Fibroblast of lung (primary cell): ENCODE data around the gene PRELID2. TPM values are rescaled to one million over a fixed set of nuclear protein-coding genes. Genes with fewer than 3 reads are reported as not detected.

Experiments
- DNase-seq, 2 donors: peaks; one replicate each; pipeline versions ENCODE4 v3.0.0 to v3.0.0-alpha.2; 2010; ENCODE audit warnings: low read depth in 2 of 2
- H2AFZ ChIP-seq: 2 replicates; pipeline ENCODE4 v1.5.1; 2012; ENCODE audit warnings: low read length, control low read depth, inconsistent platforms
- H3K27ac ChIP-seq: 2 replicates; pipeline ENCODE4 v1.5.1; 2011; ENCODE audit warnings: low read length, control low read depth; ENCODE audit not compliant: insufficient read depth
- H3K27me3 ChIP-seq: 2 replicates; pipeline ENCODE4 v1.5.1; 2011; ENCODE audit warnings: mild to moderate bottlenecking, low read length; ENCODE audit not compliant: control insufficient read depth, insufficient read depth
- H3K36me3 ChIP-seq: 2 replicates; pipeline ENCODE4 v1.5.1; 2011; ENCODE audit warnings: low read length; ENCODE audit not compliant: control insufficient read depth, insufficient read depth
- H3K4me1 ChIP-seq: 2 replicates; pipeline ENCODE4 v1.5.1; 2011; ENCODE audit warnings: low read length; ENCODE audit not compliant: control insufficient read depth, insufficient read depth; ENCODE audit errors: extremely low read depth
- H3K4me2 ChIP-seq: 2 replicates; pipeline ENCODE4 v1.5.1; 2011; ENCODE audit warnings: low read length, control low read depth; ENCODE audit not compliant: insufficient read depth; ENCODE audit errors: extremely low read depth
- H3K4me3 ChIP-seq, 4 experiments: fragments of 200-600 bp in 1 of 4; sonication (generic) in 1 of 4; replicated peaks in 1 of 4; 2 replicates each; pipeline ENCODE4 v1.5.1; 2011 to 2016; ENCODE audit warnings: low read length in 4 of 4, low read depth in 3 of 4, mild to moderate bottlenecking in 3 of 4, control low read depth in 2 of 4, inconsistent platforms in 1 of 4, mixed read lengths in 1 of 4; ENCODE audit not compliant: insufficient read depth in 1 of 4; ENCODE audit errors: control extremely low read depth in 1 of 4
- H3K79me2 ChIP-seq: 2 replicates; pipeline ENCODE4 v1.5.1; 2012; ENCODE audit warnings: mild to moderate bottlenecking, low read length, inconsistent platforms; ENCODE audit not compliant: control insufficient read depth, insufficient read depth
- H3K9ac ChIP-seq: 2 replicates; pipeline ENCODE4 v1.5.1; 2011; ENCODE audit warnings: mild to moderate bottlenecking, low read length, control low read depth; ENCODE audit not compliant: insufficient read depth
- H3K9me3 ChIP-seq: 2 replicates; pipeline ENCODE4 v1.5.1; 2012; ENCODE audit warnings: low read depth, low read length; ENCODE audit not compliant: control insufficient read depth, insufficient read depth
- H4K20me1 ChIP-seq: 2 replicates; pipeline ENCODE4 v1.5.1; 2011; ENCODE audit warnings: low read length; ENCODE audit not compliant: control insufficient read depth, insufficient read depth; ENCODE audit errors: extremely low read depth
- CTCF ChIP-seq, 2 donors: IDR thresholded peaks in 1 of 2; conservative IDR thresholded peaks in 1 of 2; 1 replicate in 1 of 2; 2 replicates in 1 of 2; pipeline ENCODE4 v1.5.1; 2011 to 2012; ENCODE audit warnings: low read length in 2 of 2, control low read depth in 1 of 2, inconsistent platforms in 1 of 2, low read depth in 1 of 2, mild to moderate bottlenecking in 1 of 2
- EZH2 ChIP-seq: IDR thresholded peaks from 2 replicates; pipeline ENCODE4 v1.5.1; 2012; ENCODE audit warnings: low read length, control low read depth, mild to moderate bottlenecking; ENCODE audit errors: missing control alignments
- polyA plus RNA-seq, 2 donors: library from polyadenylated mRNA; depleted of rRNA in 1 of 2; stranded (reverse) in 1 of 2; unstranded in 1 of 2; fragments of >200 nt; gene quantifications; 2 replicates each; pipeline ENCODE4 v1.2.1, GENCODE V29; 2011 to 2012; ENCODE audit warnings: missing spikeins in 1 of 2
- total RNA-seq: library from RNA; depleted of rRNA; stranded (reverse); fragments of >200 nt; gene quantifications from 2 replicates; pipeline ENCODE4 v1.2.1, GENCODE V29; 2014

The PRELID2 gene
- total and polyA plus RNA-seq, 2 donors (not counting 1 experiment from before 2014, with no cell fraction given), result 6.1 to 27.9 TPM

- no peaks in the 10 kb centered on the region for H3K36me3 ChIP-seq
- no peaks in the 10 kb centered on the region for H3K9me3 ChIP-seq
- H3K27ac ChIP-seq, result no peak overlapping the region
- no peaks in the 10 kb centered on the region for H3K79me2 ChIP-seq
- peaks cover 2% of the 10 kb centered on the region for H3K4me1 ChIP-seq
- H3K27me3 ChIP-seq, result no peaks in the 10 kb centered on the region
- DNase-seq, result no peak
- H3K4me3 ChIP-seq, result no peak overlapping the region
- TF ChIP-seq CTCF (conservative IDR thresholded peaks at IDR 0.05 in 1 of 2, IDR thresholded peaks at IDR 0.05 in 1 of 2; ENCODE audit: low read depth in 1 of 2, low read length in 2 of 2) (no peak), EZH2 (no peak)
- H3K9ac ChIP-seq, result no peak overlapping the region
- H3K4me2 ChIP-seq, result no peak overlapping the region
- no peaks in the 10 kb centered on the region for H4K20me1 ChIP-seq
- H2AFZ ChIP-seq, result no peak overlapping the region
These were observed 27.9 kb upstream of the PRELID2 start for GRCh38 chr5:145863003-145863402.

- H3K4me2 ChIP-seq, result no peak overlapping the region
These were observed 24.8 kb upstream of the PRELID2 start for GRCh38 chr5:145859897-145860296.

GRCh38 chr5:145859453-145859852 is 24.3 kb upstream of the PRELID2 start:
- H3K9me3 ChIP-seq, result no peaks in the 10 kb centered on the region
- no peak overlapping the region for H3K27ac ChIP-seq
- no peak overlapping the region for H3K9ac ChIP-seq
- H3K36me3 ChIP-seq, result no peaks in the 10 kb centered on the region
- no peaks in the 10 kb centered on the region for H3K27me3 ChIP-seq
- H3K79me2 ChIP-seq, result no peaks in the 10 kb centered on the region
- no peak overlapping the region for H3K4me2 ChIP-seq
- H4K20me1 ChIP-seq, result no peaks in the 10 kb centered on the region
- no peak overlapping the region for H2AFZ ChIP-seq
- no peak for DNase-seq
- TF ChIP-seq CTCF (conservative IDR thresholded peaks at IDR 0.05 in 1 of 2, IDR thresholded peaks at IDR 0.05 in 1 of 2; ENCODE audit: low read depth in 1 of 2, low read length in 2 of 2), result no peak
- no peak for TF ChIP-seq EZH2
- no peak overlapping the region for H3K4me3 ChIP-seq
- H3K4me1 ChIP-seq, result peaks cover 8% of the 10 kb centered on the region

More at GRCh38 chr5:145859897-145860296, 24.8 kb upstream of the PRELID2 start:
- no peak for DNase-seq
- Histone ChIP-seq H3K9me3 (no peaks in the 10 kb centered on the region), H3K27me3 (no peaks in the 10 kb centered on the region), H3K4me1 (peaks cover 4% of the 10 kb centered on the region), H2AFZ (no peak overlapping the region), H4K20me1 (no peaks in the 10 kb centered on the region), H3K79me2 (no peaks in the 10 kb centered on the region), H3K27ac (no peak overlapping the region), H3K9ac (no peak overlapping the region), H3K36me3 (no peaks in the 10 kb centered on the region), H3K4me3 (no peak overlapping the region)
- TF ChIP-seq EZH2, result no peak
- TF ChIP-seq CTCF (conservative IDR thresholded peaks at IDR 0.05 in 1 of 2, IDR thresholded peaks at IDR 0.05 in 1 of 2; ENCODE audit: low read depth in 1 of 2, low read length in 2 of 2), result no peak
